ENCODE data around the gene ELMO1. TPM values are rescaled to one million over a fixed set of nuclear protein-coding genes. Genes with fewer than 3 reads are reported as not detected.

Gene ELMO1
- total RNA-seq, 2 donors from 2014 or later, result 10.9 to 56.0 TPM

DNA sequence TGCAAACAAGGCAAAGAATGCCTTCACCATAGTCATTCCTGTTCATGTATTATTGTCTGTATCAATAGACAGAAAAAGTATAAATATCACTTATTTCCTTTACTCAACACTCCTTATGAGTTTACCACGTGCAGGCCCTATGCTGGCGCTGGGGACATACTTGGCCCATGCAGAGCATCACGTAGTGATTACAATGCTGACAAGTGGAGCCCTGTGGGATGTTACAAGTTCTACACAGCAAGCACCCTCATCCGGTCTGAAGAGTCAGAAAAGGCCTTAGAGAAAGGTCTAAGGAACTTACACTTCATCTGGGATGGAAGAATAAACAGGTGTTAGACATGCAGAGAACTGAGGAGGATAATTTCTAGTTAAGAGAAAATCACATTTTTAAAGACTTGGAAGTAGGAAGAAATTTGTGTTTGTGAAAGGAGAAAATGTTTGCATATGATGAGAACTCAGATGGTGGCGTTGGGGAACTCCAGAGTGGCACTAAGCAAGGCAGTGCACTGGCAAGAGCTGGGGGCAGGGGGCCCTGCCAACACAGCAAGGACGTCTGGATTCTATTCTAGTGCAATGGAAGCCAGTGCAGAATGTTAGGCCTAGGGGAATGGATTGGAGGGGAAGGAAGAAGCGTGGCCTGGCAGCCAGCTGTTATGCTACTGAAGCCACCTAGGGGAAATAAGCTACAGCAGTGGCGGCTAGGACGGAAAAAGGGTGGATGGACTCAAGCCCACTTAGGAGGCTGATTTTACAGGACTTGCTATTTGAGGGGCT is 116.2 kb downstream of the ELMO1 start:
- no peak for ATAC-seq
- Histone ChIP-seq H3K27me3 (no peaks in the 10 kb centered on the region), H3K4me1 (no peaks in the 10 kb centered on the region), H3K36me3 (replicated peaks in 1 of 2; ENCODE audit: insufficient read depth in 1 of 2, low read depth in 2 of 2) (no peaks in the 10 kb centered on the region), H3K27ac (no peak overlapping the region), H3K9me3 (no peaks in the 10 kb centered on the region), H3K4me3 (no peak overlapping the region)
- WGBS, 2 donors, result 61 to 73% methylated on average over 9 of the region's 9 CpGs
- DNase-seq, result no peak
- intact Hi-C loops (cut with DNase I), result no loop called here
- TF ChIP-seq, protein P1, sequence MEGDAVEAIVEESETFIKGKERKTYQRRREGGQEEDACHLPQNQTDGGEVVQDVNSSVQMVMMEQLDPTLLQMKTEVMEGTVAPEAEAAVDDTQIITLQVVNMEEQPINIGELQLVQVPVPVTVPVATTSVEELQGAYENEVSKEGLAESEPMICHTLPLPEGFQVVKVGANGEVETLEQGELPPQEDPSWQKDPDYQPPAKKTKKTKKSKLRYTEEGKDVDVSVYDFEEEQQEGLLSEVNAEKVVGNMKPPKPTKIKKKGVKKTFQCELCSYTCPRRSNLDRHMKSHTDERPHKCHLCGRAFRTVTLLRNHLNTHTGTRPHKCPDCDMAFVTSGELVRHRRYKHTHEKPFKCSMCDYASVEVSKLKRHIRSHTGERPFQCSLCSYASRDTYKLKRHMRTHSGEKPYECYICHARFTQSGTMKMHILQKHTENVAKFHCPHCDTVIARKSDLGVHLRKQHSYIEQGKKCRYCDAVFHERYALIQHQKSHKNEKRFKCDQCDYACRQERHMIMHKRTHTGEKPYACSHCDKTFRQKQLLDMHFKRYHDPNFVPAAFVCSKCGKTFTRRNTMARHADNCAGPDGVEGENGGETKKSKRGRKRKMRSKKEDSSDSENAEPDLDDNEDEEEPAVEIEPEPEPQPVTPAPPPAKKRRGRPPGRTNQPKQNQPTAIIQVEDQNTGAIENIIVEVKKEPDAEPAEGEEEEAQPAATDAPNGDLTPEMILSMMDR (IDR thresholded peaks at IDR 0.05), result no peak
- no peak for TF ChIP-seq POLR2A (IDR thresholded peaks at IDR 0.05)

DNA sequence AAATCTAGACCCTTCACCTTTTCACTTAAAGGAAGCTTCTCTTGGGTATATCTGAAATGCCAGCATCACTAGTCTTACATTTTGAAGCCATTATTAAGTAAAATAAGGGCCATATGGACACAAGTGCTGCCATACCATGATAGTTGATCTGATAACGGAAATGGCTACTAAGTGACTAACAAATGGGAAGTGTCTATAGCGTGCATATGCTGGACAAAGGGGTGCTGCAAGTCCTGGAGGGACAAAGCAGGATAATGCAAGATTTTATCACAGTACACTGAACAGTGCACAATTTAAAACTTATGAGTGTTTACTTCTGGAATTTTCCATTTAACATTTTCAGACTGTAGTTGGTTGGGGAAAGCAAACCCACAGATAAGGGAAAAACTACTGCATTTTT is 117.9 kb downstream of the ELMO1 start:
- Histone ChIP-seq H3K36me3 (replicated peaks in 1 of 2; ENCODE audit: insufficient read depth in 1 of 2, low read depth in 2 of 2) (no peaks in the 10 kb centered on the region), H3K9me3 (no peaks in the 10 kb centered on the region), H3K4me1 (no peaks in the 10 kb centered on the region), H3K27ac (no peak overlapping the region), H3K4me3 (no peak overlapping the region), H3K27me3 (no peaks in the 10 kb centered on the region)
- DNase-seq (no peak), ATAC-seq (no peak)
- TF ChIP-seq, protein P1 (IDR thresholded peaks at IDR 0.05), result no peak
- no peak for TF ChIP-seq POLR2A (IDR thresholded peaks at IDR 0.05)
- 41 to 46% methylated on average over 2 of the region's 2 CpGs for WGBS, 2 donors
- intact Hi-C loops (cut with DNase I), result no loop called here

DNA sequence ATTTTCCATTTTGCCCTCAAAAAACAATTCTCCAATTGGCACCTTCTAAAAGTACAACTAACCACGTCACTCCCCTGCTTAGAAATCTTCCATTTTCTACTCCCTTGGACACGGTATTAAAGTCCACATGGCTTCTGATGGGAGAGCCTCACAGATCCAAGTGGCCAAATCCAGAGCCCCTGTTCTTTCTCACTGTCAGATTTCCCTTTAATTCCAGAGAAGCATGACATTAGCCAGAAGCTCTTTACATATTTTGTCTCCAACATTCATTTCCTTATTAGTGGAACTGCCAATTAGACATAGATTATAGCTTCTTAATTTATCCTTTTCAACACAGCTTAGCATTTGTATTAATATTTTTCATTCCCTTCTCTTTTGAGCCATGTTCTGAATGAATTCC is 118.7 kb downstream of the ELMO1 start:
- H3K4me1 ChIP-seq, result no peaks in the 10 kb centered on the region
- DNase-seq, result no peak
- WGBS, 2 donors, result 39 to 54% methylated on average over 2 of the region's 2 CpGs
- no peaks in the 10 kb centered on the region for H3K9me3 ChIP-seq
- TF ChIP-seq, protein P1 (IDR thresholded peaks at IDR 0.05), result no peak
- no peak for TF ChIP-seq POLR2A (IDR thresholded peaks at IDR 0.05)
- no peaks in the 10 kb centered on the region for H3K27me3 ChIP-seq
- no peaks in the 10 kb centered on the region for H3K36me3 ChIP-seq (replicated peaks in 1 of 2; ENCODE audit: insufficient read depth in 1 of 2, low read depth in 2 of 2)
- intact Hi-C loops (cut with DNase I), result no loop called here
- no peak overlapping the region for H3K27ac ChIP-seq
- ATAC-seq, result no peak
- no peak overlapping the region for H3K4me3 ChIP-seq

GRCh38 chr7:37327288-37327687 is 121.4 kb downstream of the ELMO1 start:
- Histone ChIP-seq H3K4me3 (no peak overlapping the region), H3K27me3 (no peaks in the 10 kb centered on the region), H3K9me3 (no peaks in the 10 kb centered on the region), H3K4me1 (no peaks in the 10 kb centered on the region), H3K27ac (no peak overlapping the region), H3K36me3 (replicated peaks in 1 of 2; ENCODE audit: insufficient read depth in 1 of 2, low read depth in 2 of 2) (no peaks in the 10 kb centered on the region)
- ATAC-seq, result no peak
- WGBS, 2 donors, result 78 to 87% methylated on average over 1 of the region's 1 CpG
- TF ChIP-seq, protein P1 (IDR thresholded peaks at IDR 0.05), result no peak
- TF ChIP-seq POLR2A (IDR thresholded peaks at IDR 0.05), result no peak
- intact Hi-C loops (cut with DNase I), result no loop called here
- DNase-seq, result no peak

DNA sequence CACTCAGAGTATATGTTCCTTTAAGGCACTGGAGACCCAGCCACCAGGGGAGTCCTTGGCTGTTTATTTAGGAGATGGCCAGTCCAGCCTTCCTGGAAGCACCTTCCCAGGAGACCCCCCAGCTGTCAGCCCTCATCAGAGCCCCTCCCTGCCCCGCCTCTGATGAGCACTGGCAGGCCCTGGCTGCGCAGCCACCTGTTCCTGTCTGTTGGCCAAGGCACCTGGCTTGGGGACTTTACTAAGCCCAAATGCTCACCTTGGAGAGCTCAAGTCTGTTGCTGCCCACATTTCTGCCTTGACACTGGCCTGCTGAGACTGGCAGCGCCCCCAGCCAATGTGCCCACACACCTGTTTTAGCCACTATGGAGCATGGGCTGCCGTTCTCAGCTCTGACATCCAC is 124.7 kb downstream of the ELMO1 start:
- TF ChIP-seq POLR2A (IDR thresholded peaks at IDR 0.05), result no peak
- TF ChIP-seq, protein P1 (IDR thresholded peaks at IDR 0.05), result no peak
- Histone ChIP-seq H3K27me3 (no peaks in the 10 kb centered on the region), H3K4me3 (no peak overlapping the region), H3K27ac (no peak overlapping the region), H3K36me3 (replicated peaks in 1 of 2; ENCODE audit: insufficient read depth in 1 of 2, low read depth in 2 of 2) (no peaks in the 10 kb centered on the region), H3K4me1 (no peaks in the 10 kb centered on the region), H3K9me3 (no peaks in the 10 kb centered on the region)
- intact Hi-C loops (cut with DNase I), result no loop called here
- no peak for DNase-seq
- WGBS, 2 donors, result 77 to 83% methylated on average over 4 of the region's 4 CpGs
- no peak for ATAC-seq

Data from body of pancreas (tissue), 4 donors.